ENCODE measurements around the gene ANKRD1. TPM values are rescaled to one million over a fixed set of nuclear protein-coding genes. Genes with fewer than 3 reads are reported as not detected.

ANKRD1 gene
- total RNA-seq, 1 experiment from 2014 or later = 0.11 TPM

DNA sequence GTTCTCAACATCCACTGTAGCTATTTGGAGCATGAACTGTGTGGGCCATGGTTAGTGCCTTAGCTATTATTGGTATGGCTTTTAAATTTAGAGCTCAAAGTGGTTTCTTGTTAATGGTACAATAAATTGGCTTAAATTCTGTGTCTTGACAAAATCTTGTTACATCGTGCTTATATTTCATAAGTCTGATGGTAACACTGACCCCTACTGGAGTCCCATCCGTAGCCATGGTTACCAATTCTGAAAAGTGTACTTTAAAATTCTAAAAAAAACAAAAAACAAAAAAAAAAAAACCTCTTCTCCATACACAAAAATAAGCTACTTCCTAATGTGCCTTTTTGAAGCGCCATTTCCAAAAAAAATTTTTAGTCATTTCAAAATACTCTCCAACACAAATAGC is 55.5 kb downstream of the ANKRD1 start:
- H3K9me3 ChIP-seq (ENCODE audit: control insufficient read depth, low read depth, low read length) = no peaks in the 10 kb centered on the region
- no peak overlapping the region for H3K4ac ChIP-seq (ENCODE audit: low read depth, low read length)
- peaks cover 18% of the 10 kb centered on the region for H3K27me3 Mint-ChIP-seq (ENCODE audit: low read depth)
- no peak for DNase-seq
- H2BK12ac ChIP-seq (ENCODE audit: insufficient read length, low read depth, low read length) = no peak overlapping the region
- no peak overlapping the region for H3K18ac ChIP-seq (ENCODE audit: insufficient read length, low read depth, low read length)
- H2BK120ac ChIP-seq (ENCODE audit: low read depth, low read length, poor library complexity, severe bottlenecking) = no peak overlapping the region
- no CpG with 5 or more reads among the region's 3 CpGs for WGBS (ENCODE audit: extremely low coverage, insufficient read length, low lambda C conversion rate)
- no peak overlapping the region for H4K5ac ChIP-seq (ENCODE audit: insufficient read length, low read depth, low read length)
- H3K4me1 Mint-ChIP-seq = peaks cover under 1 to 14% of the 10 kb centered on the region in 2 experiments
- no peak overlapping the region for H2BK5ac ChIP-seq (ENCODE audit: insufficient read length, low read length)
- no peaks in the 10 kb centered on the region for H3K79me1 ChIP-seq (ENCODE audit: insufficient read depth, low read depth, low read length, poor library complexity, severe bottlenecking)
- H4K91ac ChIP-seq (ENCODE audit: insufficient read length, low read depth, low read length) = no peak overlapping the region
- H4K20me1 ChIP-seq (ENCODE audit: control insufficient read depth, insufficient read depth, insufficient read length) = no peaks in the 10 kb centered on the region
- H2BK15ac ChIP-seq (ENCODE audit: low read depth, low read length) = no peak overlapping the region
- no peaks in the 10 kb centered on the region for H3K79me2 ChIP-seq (ENCODE audit: insufficient read depth, low read length)
- no peaks in the 10 kb centered on the region for H3K23me2 ChIP-seq (ENCODE audit: insufficient read length, low read depth, low read length, poor library complexity, severe bottlenecking)
- H2AK5ac ChIP-seq (ENCODE audit: insufficient read length, low read length) = no peak overlapping the region
- no peaks in the 10 kb centered on the region for H3K4me1 ChIP-seq (ENCODE audit: insufficient read depth, low read length)
- no peak overlapping the region for H3K4me3 Mint-ChIP-seq
- no peak overlapping the region for H3T11ph ChIP-seq (ENCODE audit: low read length)
- H3K9me3 Mint-ChIP-seq = peaks cover 11% of the 10 kb centered on the region in 2 experiments
- H3K4me2 ChIP-seq (ENCODE audit: insufficient read depth, insufficient read length, low read length) = no peak overlapping the region
- H3K14ac ChIP-seq (ENCODE audit: insufficient read depth, low read length) = no peak overlapping the region
- H3K23ac ChIP-seq (ENCODE audit: insufficient read length, low read depth, low read length) = no peak overlapping the region
- H3K9ac ChIP-seq (ENCODE audit: extremely low read depth, insufficient read length, low read length) = no peak overlapping the region
- TF ChIP-seq, protein P1, sequence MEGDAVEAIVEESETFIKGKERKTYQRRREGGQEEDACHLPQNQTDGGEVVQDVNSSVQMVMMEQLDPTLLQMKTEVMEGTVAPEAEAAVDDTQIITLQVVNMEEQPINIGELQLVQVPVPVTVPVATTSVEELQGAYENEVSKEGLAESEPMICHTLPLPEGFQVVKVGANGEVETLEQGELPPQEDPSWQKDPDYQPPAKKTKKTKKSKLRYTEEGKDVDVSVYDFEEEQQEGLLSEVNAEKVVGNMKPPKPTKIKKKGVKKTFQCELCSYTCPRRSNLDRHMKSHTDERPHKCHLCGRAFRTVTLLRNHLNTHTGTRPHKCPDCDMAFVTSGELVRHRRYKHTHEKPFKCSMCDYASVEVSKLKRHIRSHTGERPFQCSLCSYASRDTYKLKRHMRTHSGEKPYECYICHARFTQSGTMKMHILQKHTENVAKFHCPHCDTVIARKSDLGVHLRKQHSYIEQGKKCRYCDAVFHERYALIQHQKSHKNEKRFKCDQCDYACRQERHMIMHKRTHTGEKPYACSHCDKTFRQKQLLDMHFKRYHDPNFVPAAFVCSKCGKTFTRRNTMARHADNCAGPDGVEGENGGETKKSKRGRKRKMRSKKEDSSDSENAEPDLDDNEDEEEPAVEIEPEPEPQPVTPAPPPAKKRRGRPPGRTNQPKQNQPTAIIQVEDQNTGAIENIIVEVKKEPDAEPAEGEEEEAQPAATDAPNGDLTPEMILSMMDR (conservative IDR thresholded peaks at IDR 0.05) = peak; percentile 42; the same call in 2 of the 3 replicates
- no peak overlapping the region for H2AFZ ChIP-seq (ENCODE audit: low read length)
- H3K27ac ChIP-seq (ENCODE audit: insufficient read length, low read depth, low read length) = no peak overlapping the region
- H3K27ac Mint-ChIP-seq = no peak overlapping the region
- H4K8ac ChIP-seq (replicated peaks; ENCODE audit: insufficient read length, low read depth, low read length) = no peak overlapping the region
- peaks cover 0 to 6% (median 3%) of the 10 kb centered on the region in 3 experiments; a peak in 3 of 7 replicates for H3K36me3 Mint-ChIP-seq (ENCODE audit: insufficient read depth in 1 of 3, low read depth in 3 of 3)
- peaks cover 3% of the 10 kb centered on the region; the same call in 1 of the 2 replicates for H3K27me3 ChIP-seq (ENCODE audit: insufficient read depth, low read length)
- no peak overlapping the region for H3K56ac ChIP-seq (ENCODE audit: insufficient read length, low read depth, low read length)
- H2BK20ac ChIP-seq (ENCODE audit: low read depth, low read length, poor library complexity, severe bottlenecking) = no peak overlapping the region
